22Rv1 (cell line): ENCODE measurements around the gene GLIS1.

Source experiments
- H3K27ac ChIP-seq: fragments of 450-650 bp; 2 replicates; pipeline ENCODE4 v1.5.1; 2017
- ZFX ChIP-seq: fragments of 450-650 bp; IDR thresholded peaks from 2 replicates; pipeline ENCODE4 v1.6.1; 2017; ENCODE audit warnings: antibody characterized with exemption, borderline replicate concordance
- TF ChIP-seq, protein P1 (sequence below): fragments of 450-650 bp; IDR thresholded peaks from 2 replicates; pipeline ENCODE4 v1.5.1; 2017; ENCODE audit warnings: mild to moderate bottlenecking

GLIS1 gene

DNA sequence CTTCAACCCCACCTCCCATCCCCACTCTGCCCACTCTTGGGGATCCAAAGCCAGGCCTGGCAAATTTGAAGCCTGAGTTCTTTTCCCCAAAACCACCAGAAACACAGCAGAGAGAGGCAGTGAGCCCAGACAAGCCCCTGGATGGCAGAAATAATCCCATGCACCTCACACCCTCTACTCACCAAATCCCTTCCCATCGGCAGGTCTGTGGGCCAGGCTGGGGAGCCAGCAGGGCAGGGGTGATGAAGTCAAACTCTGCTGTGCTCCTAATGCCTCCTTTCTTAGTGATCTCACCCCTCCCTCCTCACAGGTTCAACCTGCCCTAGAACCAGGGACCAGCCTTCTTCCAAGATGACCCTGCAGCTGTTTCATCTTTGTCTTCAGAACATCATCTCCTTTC is 72.4 kb downstream of the GLIS1 start:
- TF ChIP-seq ZFX = no peak
- TF ChIP-seq, protein P1, sequence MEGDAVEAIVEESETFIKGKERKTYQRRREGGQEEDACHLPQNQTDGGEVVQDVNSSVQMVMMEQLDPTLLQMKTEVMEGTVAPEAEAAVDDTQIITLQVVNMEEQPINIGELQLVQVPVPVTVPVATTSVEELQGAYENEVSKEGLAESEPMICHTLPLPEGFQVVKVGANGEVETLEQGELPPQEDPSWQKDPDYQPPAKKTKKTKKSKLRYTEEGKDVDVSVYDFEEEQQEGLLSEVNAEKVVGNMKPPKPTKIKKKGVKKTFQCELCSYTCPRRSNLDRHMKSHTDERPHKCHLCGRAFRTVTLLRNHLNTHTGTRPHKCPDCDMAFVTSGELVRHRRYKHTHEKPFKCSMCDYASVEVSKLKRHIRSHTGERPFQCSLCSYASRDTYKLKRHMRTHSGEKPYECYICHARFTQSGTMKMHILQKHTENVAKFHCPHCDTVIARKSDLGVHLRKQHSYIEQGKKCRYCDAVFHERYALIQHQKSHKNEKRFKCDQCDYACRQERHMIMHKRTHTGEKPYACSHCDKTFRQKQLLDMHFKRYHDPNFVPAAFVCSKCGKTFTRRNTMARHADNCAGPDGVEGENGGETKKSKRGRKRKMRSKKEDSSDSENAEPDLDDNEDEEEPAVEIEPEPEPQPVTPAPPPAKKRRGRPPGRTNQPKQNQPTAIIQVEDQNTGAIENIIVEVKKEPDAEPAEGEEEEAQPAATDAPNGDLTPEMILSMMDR = no peak
- no peak overlapping the region for H3K27ac ChIP-seq

DNA sequence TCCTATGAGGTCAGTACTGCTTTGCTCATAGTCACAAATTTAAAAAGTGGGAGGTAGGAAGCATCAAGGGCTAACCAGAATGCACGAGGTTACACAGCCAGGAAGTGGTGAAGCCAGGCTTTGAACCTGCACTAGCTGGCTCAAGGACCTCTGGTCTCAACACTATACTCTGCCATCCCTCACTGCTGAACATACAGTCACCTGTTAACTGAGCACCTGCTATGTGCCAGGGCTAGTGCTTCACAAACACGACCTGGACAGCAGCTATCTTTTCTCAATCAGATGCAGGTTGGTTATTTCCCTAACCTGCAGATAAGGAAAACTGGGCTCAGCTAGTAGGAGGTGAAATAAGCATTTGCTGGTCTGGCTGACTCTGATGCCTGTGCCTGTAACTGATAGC is 73.0 kb downstream of the GLIS1 start:
- no peak overlapping the region for H3K27ac ChIP-seq
- TF ChIP-seq, protein P1 = no peak
- TF ChIP-seq ZFX = no peak

DNA sequence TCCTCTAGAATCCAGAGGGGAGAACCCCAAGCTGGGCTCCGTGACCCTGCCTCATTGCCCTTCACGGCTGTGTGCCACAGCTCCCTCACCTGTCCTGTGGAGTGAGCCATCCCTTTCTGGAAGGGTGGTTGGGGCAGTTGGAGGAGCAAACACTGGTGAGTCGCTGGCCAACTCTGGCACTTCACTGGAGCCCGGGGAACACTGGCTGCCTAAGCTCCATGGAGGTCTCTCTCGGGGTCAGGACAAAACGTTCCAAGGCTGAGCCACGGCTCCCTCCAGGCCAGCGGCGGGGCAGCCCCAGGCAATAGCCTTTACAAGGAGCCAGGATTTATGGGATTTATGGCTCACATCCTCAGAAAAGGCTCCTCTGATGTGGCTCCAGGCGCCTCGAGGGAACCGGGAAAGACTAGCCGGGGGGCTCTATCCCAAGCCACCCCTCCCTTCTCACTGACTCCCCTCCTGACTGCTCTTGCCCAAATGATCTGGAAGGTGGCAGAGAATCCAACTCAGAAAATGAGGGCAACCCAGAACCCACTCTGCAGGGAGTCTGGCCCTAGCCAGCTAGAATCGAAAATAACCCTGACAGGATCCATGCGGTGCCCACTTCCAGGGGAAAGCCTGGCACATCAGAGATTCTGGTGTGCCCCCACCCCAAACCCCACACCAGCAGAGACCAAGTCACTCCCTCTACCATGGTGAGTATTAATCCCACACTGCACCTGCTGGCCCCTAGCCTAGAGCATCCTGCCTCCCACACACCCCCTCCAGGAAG is 75.2 kb downstream of the GLIS1 start:
- no peak overlapping the region for H3K27ac ChIP-seq
- TF ChIP-seq, protein P1 = no peak
- no peak for TF ChIP-seq ZFX

DNA sequence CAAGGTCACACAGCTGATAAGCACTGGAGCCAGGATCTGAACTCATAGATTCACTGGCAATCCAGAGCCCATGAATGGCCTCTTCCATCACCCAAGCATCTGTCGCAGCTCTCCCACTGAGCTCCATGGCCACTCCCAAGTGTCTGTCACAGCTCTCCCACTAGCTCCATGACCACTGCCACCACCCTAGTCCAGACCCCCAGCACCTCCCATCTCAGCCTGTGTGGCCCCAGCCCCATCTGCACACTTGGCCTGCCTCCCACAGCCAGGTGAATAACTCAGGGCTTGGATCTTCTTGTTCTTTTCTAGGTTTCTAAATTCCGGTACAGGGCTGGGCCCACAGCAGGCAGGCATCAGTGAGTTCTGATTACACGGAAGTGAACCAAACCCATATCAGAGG is 76.0 kb downstream of the GLIS1 start:
- no peak for TF ChIP-seq ZFX
- TF ChIP-seq, protein P1 = no peak

DNA sequence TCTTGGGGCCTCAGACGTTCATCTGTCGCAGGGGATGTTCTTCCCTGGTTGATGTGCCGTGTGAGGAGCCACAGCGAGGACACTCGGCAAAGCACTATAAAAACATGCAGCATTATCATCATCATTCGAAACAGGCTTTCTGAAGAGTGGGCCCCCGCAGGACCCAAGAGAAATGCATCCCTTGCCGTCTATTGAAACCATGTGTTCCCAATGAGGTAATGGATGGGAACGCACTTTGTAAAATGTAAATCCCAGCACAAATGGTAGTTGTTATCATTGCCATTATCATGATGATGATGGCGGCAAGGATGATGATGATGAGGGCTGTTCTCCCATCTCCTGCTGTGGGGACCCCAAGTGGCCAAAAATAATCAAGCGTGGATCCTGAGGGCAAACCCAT is 76.8 kb downstream of the GLIS1 start:
- TF ChIP-seq, protein P1 = no peak
- TF ChIP-seq ZFX = no peak
- no peak overlapping the region for H3K27ac ChIP-seq

More for the DNA sequence above, 76.0 kb downstream of the GLIS1 start:
- no peak overlapping the region for H3K27ac ChIP-seq

DNA sequence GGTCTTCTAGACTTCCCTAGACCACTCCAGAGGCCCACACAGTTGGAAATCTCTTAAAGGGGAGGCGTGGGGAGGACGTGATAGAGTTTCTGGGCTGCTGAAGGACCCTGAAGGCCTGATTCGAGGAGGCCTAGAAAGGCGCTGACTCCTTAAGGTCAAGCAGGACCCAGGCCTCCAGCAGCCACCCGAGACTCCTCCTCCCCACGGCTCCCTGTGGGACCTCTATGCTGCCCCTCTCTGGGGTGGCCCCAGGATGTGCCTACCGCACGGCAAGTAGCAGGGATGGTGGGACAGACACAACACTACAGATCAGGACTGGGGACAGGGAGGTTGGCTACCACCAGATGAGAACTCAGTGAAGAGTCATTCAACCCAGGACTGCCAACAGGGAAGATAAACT is 77.5 kb downstream of the GLIS1 start:
- TF ChIP-seq, protein P1 = no peak
- no peak for TF ChIP-seq ZFX
- H3K27ac ChIP-seq = no peak overlapping the region

DNA sequence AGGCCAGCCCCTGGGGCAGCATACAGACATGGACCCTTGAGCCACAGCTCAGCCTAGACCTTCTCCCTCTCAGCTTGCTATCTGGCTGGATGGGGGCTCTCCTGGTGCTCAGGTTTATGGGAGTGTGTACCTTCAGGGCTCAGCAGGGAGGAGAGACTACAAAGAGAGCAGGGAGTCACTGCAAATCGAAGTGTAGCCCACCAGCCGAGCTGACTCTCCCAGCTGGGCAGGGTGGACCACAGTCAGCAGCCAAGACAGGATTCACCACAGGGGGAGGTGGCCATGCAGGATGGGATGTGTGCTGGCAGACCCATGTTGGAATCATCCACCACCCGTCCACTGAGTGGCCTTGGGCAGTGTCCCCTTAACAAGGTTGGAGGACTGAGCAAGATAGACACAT is 78.3 kb downstream of the GLIS1 start:
- H3K27ac ChIP-seq = no peak overlapping the region
- TF ChIP-seq, protein P1 = no peak
- no peak for TF ChIP-seq ZFX
